H1 (cell line): Measurements from ENCODE around the gene VPS13A.

ENCODE experiments used
- BACH1 ChIP-seq: IDR thresholded peaks from 2 replicates; pipeline ENCODE4 v1.6.1; 2012; ENCODE audit warnings: low read length, improper control_type of control experiment
- EP300 ChIP-seq, 2 experiments: IDR thresholded peaks; 1 replicate in 1 of 2; 2 replicates in 1 of 2; pipeline ENCODE4 v1.6.1; 2011 to 2012; ENCODE audit warnings: low read depth in 2 of 2, low read length in 2 of 2, mild to moderate bottlenecking in 2 of 2, borderline replicate concordance in 1 of 2, inconsistent platforms in 1 of 2, moderate library complexity in 1 of 2
- USF2 ChIP-seq: IDR thresholded peaks from 2 replicates; pipeline ENCODE4 v1.6.1; 2011; ENCODE audit warnings: low read length, improper control_type of control experiment
- ZNF274 ChIP-seq: IDR thresholded peaks from 2 replicates; pipeline ENCODE4 v1.7.0; 2012; ENCODE audit warnings: low read length, borderline replicate concordance; ENCODE audit errors: extremely low read depth

GRCh38 chr9:77463151-77463550, 285.8 kb downstream of the VPS13A start:
- TF ChIP-seq EP300 (IDR thresholded peaks at IDR 0.05; ENCODE audit: borderline replicate concordance in 1 of 2, low read depth in 2 of 2, low read length in 2 of 2) = no peak
- TF ChIP-seq USF2 = no peak
- TF ChIP-seq BACH1 = no peak
- no peak for TF ChIP-seq ZNF274
